Large intestine (tissue), 12 donors: Measurements from ENCODE around the gene JAK1. TPM values are rescaled to one million over a fixed set of nuclear protein-coding genes. Genes with fewer than 3 reads are reported as not detected.
A peak's percentile ranks its signal among the peaks of the same experiment; 100 is the strongest.

Experiments used
- DNase-seq, 2 donors: peaks; one replicate each; pipeline versions ENCODE4 v3.0.0 to v3.0.0-alpha.2; 2013
- H3K27ac ChIP-seq: one replicate; pipeline ENCODE4 v1.5.1; 2013; ENCODE audit warnings: low read length
- H3K27me3 ChIP-seq: 2 replicates; pipeline ENCODE4 v1.6.1; 2013; ENCODE audit warnings: low read length; ENCODE audit not compliant: control insufficient read depth, insufficient read depth
- H3K36me3 ChIP-seq: 2 replicates; pipeline ENCODE4 v1.6.1; 2013; ENCODE audit warnings: low read length; ENCODE audit not compliant: control insufficient read depth, insufficient read depth
- H3K4me1 ChIP-seq: one replicate; pipeline ENCODE4 v1.6.1; 2013; ENCODE audit warnings: low read length; ENCODE audit not compliant: control insufficient read depth, insufficient read depth
- H3K4me3 ChIP-seq: one replicate; pipeline ENCODE4 v1.5.1; 2013; ENCODE audit warnings: low read length
- H3K9me3 ChIP-seq: one replicate; pipeline ENCODE4 v1.6.1; 2013; ENCODE audit warnings: mild to moderate bottlenecking, low read depth, low read length, moderate library complexity; ENCODE audit not compliant: control insufficient read depth
- WGBS: methylation state at CpG from one replicate; pipeline ENCODE4 v1.1.5; 2013; ENCODE audit warnings: low lambda C conversion rate; ENCODE audit not compliant: insufficient coverage; 5-methylcytosine and 5-hydroxymethylcytosine counted together
- long read RNA-seq, 11 donors: transcript quantifications; one replicate each; lab custom pipeline, GENCODE V29; 2026
- polyA plus RNA-seq: library from polyadenylated mRNA; unstranded; fragments of 120-200 nt; gene quantifications from one replicate; pipeline ENCODE4 v1.2.1, GENCODE V29; 2013

JAK1 gene
- 69.1 TPM for polyA plus RNA-seq
- long read RNA-seq, donor 1, full-length matches to known transcripts: 8 of 13 reads
- long read RNA-seq, donor 1, partial matches to known transcripts: 5 of 13 reads
- long read RNA-seq, donor 1, other reads (novel, unspliced or antisense): 0 of 13 reads
- long read RNA-seq, donor 2, full-length matches to known transcripts: 8 of 33 reads
- long read RNA-seq, donor 2, partial matches to known transcripts: 25 of 33 reads
- long read RNA-seq, donor 2, other reads (novel, unspliced or antisense): 0 of 33 reads
- long read RNA-seq, donor 3: 0 reads
- long read RNA-seq, donor 4: 0 reads
- long read RNA-seq, donor 5, full-length matches to known transcripts: 4 of 13 reads
- long read RNA-seq, donor 5, partial matches to known transcripts: 9 of 13 reads
- long read RNA-seq, donor 5, other reads (novel, unspliced or antisense): 0 of 13 reads
- long read RNA-seq, donor 6, full-length matches to known transcripts: 6 of 6 reads
- long read RNA-seq, donor 6, partial matches to known transcripts: 0 of 6 reads
- long read RNA-seq, donor 6, other reads (novel, unspliced or antisense): 0 of 6 reads
- long read RNA-seq, donor 7, full-length matches to known transcripts: 7 of 7 reads
- long read RNA-seq, donor 7, partial matches to known transcripts: 0 of 7 reads
- long read RNA-seq, donor 7, other reads (novel, unspliced or antisense): 0 of 7 reads
- long read RNA-seq, donor 8, full-length matches to known transcripts: 8 of 31 reads
- long read RNA-seq, donor 8, partial matches to known transcripts: 23 of 31 reads
- long read RNA-seq, donor 8, other reads (novel, unspliced or antisense): 0 of 31 reads
- long read RNA-seq, donor 9, full-length matches to known transcripts: 2 of 8 reads
- long read RNA-seq, donor 9, partial matches to known transcripts: 6 of 8 reads
- long read RNA-seq, donor 9, other reads (novel, unspliced or antisense): 0 of 8 reads
- long read RNA-seq, donor 10, full-length matches to known transcripts: 11 of 11 reads
- long read RNA-seq, donor 10, partial matches to known transcripts: 0 of 11 reads
- long read RNA-seq, donor 10, other reads (novel, unspliced or antisense): 0 of 11 reads
- long read RNA-seq, donor 11, full-length matches to known transcripts: 6 of 16 reads
- long read RNA-seq, donor 11, partial matches to known transcripts: 10 of 16 reads
- long read RNA-seq, donor 11, other reads (novel, unspliced or antisense): 0 of 16 reads

DNA sequence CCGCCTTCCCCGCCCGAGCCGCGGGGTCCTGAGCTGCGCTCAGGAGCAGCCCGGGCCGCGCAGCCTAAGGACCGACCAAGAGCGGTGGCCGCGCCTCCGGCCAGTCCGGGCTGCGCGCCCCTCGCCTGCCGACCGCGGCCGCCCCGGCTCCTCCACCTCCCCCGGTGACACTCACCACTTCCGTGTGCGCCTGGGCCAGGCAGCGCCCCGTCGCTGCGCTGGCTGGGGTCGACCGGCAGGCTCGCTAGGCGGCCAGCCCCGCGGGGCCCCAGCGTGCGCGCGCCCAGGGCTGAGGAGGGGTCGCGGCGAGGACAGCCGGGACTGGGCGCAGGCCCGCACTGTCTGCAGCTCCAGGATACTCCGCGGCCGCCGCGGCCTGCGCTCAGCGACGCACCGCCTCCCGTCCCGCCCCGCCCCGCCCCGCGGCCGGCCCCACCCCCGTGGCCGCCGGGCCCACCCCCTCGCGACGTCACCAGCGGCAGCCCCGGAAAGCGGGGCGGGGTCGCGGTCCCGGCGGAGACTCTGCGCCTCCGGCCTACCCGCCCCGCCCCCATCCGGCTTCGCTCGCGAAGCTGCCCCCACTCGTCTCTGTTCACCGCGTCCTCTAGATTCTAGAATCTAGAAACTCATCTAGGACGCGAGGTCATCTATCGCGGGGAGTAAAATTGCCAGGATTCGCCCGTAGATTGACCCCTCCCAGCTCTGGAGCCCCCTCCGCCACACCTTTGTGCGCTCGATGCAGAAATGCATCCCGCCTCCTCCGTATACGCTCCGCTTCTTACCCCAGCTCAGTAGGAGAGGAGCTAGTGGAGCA is at the start of gene JAK1:
Gene JAK1, minus strand, starts transcription at position 392 of the 814 bp plus-strand sequence. CDS start 80,285 bp downstream, outside the sequence.
- H3K9me3 ChIP-seq: no peaks in the 10 kb centered on the region
- H3K27me3 ChIP-seq: no peaks in the 10 kb centered on the region
- peak; percentile 75 to 88 for DNase-seq
- H3K4me3 ChIP-seq: peak within 1 kb of the TSS; percentile 77
- no peaks in the 10 kb centered on the region for H3K36me3 ChIP-seq
- WGBS: no CpG with 5 or more reads among the region's 100 CpGs
- peaks cover 5% of the 10 kb centered on the region for H3K4me1 ChIP-seq
- H3K27ac ChIP-seq: peak within 1 kb of the TSS; percentile 45

DNA sequence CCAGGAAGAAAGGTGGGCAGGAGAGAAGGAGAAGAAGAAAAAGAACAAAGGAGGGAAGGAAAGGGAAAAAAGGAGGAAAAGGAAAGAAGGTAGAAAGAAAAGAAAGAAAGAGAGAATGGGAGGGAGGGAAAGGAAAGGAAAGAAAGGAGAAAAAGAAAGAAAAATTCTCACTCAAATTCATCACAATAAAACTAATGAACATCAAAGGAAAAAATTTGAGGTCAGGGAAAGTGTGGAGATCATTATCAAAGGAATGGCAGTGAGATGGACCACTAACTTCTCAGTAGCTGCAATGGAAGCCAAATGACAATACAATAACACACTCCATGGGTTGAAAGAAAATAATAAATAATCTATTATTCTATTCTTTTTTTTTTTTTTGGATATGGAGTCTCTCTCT is 48.0 kb upstream of the JAK1 start:
- Histone ChIP-seq H3K4me3 (no peak overlapping the region), H3K4me1 (no peaks in the 10 kb centered on the region), H3K27me3 (no peaks in the 10 kb centered on the region), H3K36me3 (no peaks in the 10 kb centered on the region), H3K9me3 (peaks cover 7% of the 10 kb centered on the region), H3K27ac (no peak overlapping the region)
- DNase-seq: no peak

DNA sequence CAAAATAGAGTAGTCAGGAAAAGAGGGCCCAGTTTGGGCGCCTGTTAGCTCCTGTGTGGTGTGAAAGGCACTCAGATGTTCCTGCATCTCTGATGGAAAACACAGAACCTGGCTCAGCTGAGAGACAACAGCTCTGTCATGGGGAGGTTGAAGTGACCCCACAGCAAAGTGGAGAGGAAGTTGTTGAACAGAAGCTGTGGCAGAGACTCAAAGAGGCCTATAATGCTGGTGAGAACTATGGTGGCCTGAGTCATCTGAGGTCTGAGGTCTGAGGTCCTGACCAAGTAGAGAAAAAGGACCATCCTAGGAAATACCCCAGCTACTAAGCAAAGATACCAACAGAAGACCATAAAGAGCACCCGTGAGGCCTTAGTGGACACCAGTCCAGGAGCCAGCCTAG is 45.6 kb upstream of the JAK1 start:
- no CpG with 5 or more reads among the region's 2 CpGs for WGBS
- no peaks in the 10 kb centered on the region for H3K27me3 ChIP-seq
- H3K36me3 ChIP-seq: no peaks in the 10 kb centered on the region
- no peak overlapping the region for H3K27ac ChIP-seq
- DNase-seq: no peak
- H3K4me3 ChIP-seq: no peak overlapping the region
- peaks cover 7% of the 10 kb centered on the region for H3K9me3 ChIP-seq
- no peaks in the 10 kb centered on the region for H3K4me1 ChIP-seq

DNA sequence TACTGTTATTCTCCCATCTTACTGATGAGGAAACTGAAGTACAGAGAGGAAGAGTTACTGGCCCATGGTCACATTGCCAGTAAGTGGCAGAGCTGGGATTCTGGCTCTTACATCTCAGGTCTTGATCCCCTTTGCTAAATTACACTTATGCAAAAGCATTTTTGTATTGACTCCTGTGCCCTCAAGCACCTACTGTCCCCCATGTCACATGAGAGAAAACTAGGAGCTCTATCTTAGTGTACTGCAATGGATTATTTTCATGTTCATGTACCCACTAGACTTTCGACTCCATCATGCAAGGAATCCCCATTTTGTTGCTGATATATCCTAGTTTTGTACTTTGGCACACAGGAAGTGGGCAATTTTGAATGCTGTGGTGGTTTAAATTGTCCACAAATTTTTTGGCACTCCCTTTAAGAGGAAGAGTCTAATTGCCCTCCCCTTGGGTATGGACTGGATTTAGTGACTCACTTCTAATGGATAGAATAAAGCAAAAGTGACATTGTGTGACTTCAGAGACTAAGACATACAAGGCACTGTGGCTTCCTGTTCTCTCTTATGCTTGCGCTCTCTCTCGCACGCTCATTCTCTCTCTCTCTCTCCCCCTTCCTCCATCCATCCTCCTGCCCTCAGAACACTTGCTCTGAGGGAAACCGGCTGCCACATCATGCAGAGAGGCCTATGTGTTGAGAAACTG is 43.5 kb upstream of the JAK1 start:
- Histone ChIP-seq H3K4me3 (no peak overlapping the region), H3K36me3 (no peaks in the 10 kb centered on the region), H3K9me3 (peaks cover 7% of the 10 kb centered on the region), H3K27me3 (no peaks in the 10 kb centered on the region), H3K27ac (no peak overlapping the region), H3K4me1 (no peaks in the 10 kb centered on the region)
- DNase-seq: no peak
- WGBS: 93% methylated on average over 3 of the region's 5 CpGs

DNA sequence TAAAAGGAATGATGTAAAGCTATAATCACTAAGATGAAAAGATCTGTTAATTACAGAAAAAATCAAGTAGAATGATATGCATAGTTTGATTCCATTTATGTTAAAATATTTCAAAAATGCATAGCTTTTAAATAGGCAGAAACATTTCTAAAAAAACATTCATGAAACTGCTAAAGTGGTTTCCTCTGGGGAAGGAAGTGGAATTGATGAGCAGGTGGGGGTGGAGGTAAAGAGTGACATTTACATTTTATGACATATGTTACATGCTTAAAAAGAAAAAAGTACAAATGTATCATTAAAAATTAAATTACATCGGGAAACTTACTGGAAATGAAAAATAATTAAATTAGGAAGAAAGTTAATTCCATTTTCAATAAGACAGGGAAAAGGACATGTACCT is 42.8 kb upstream of the JAK1 start:
- WGBS: 100% methylated on average over 1 of the region's 1 CpG
- Histone ChIP-seq H3K36me3 (no peaks in the 10 kb centered on the region), H3K9me3 (peaks cover under 1% of the 10 kb centered on the region), H3K27me3 (no peaks in the 10 kb centered on the region), H3K4me3 (no peak overlapping the region), H3K27ac (no peak overlapping the region), H3K4me1 (no peaks in the 10 kb centered on the region)
- DNase-seq: no peak

DNA sequence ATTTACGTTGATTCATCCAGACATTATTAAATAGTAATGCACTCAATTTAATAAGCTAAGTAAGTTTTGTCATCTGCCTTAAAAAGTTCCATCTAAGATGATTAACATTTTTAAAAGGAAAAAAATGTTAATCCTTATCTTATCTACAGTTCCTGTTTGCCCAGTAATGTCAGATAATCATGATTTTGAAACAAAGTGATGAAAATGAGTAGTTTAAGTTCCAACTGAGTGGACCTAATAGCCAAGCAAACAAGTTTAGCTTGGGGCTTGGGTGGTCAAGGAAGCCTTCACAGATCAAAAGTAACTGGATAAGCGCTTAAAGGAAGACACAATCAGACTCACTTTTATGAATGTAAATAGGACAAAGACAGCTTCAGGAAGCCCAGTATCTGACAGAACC is 40.5 kb upstream of the JAK1 start:
- Histone ChIP-seq H3K27ac (no peak overlapping the region), H3K27me3 (peaks cover 4% of the 10 kb centered on the region), H3K4me3 (no peak overlapping the region), H3K36me3 (no peaks in the 10 kb centered on the region), H3K4me1 (peaks cover 5% of the 10 kb centered on the region), H3K9me3 (no peaks in the 10 kb centered on the region)
- no peak for DNase-seq
- no CpG with 5 or more reads among the region's 2 CpGs for WGBS

DNA sequence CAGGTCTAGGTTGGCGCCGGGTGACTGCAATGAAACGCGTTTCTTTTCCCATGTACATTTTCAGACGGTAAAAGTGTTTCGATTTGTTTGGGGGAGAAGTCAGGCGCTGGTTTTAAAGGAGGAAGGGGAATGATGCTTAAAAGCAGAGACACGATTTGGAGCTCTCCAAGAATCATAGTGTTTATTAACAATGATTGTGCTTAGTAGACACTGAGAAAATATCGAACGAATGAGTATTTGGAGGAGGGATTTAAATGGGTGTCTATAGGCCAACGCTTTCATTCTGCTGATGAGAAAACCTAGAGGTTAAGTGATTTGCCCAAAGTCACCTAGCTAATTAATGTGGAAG is 36.9 kb upstream of the JAK1 start:
- DNase-seq: no peak
- WGBS: 13% methylated on average over 3 of the region's 11 CpGs
- H3K9me3 ChIP-seq: peaks cover 3% of the 10 kb centered on the region
- no peaks in the 10 kb centered on the region for H3K36me3 ChIP-seq
- H3K27ac ChIP-seq: peak overlapping the region; percentile 40
- peak overlapping the region; percentile 52 for H3K4me3 ChIP-seq
- H3K27me3 ChIP-seq: peaks cover 4% of the 10 kb centered on the region
- peaks cover 6% of the 10 kb centered on the region for H3K4me1 ChIP-seq

DNA sequence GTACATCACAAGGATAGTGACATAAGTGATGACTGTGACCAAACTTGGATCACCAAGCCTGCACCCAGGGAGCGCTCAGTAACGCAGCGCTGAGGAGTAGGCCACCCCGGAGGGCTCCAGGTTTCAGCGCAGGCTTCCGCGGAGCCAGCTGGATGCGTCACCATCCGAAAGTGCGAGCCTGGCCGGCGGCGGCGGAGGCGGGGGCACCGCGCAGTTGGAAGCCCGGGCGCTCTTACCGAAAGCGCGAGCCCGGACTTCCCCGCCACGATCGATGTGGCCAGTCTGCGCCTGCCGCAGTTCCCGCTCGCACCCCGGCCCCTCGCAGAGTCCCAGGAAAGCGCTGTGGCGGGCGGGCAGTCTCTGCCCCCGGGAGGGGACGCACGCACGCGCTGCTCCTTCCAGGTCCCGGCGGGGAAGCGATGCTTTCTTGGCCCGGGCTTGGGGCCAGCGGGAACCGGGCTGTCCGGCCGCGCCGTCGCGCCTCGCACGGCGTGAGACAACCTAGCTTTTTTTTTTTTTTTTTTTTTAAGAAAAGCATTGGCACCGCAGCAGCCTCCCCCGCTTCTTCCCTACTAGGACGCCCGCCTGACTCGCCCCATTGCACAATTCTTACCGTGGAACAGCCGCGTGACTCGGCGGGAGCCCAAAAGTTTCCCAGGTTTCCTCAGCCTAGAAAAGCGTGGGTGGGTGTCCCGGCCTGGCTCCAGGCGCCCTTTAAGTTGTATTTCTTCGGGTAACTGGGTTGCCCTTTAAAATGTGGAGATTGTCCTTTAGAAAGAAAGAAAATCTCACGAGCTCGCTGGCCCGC is 36.4 kb upstream of the JAK1 start:
- Histone ChIP-seq H3K27me3 (peaks cover 4% of the 10 kb centered on the region), H3K27ac (peak overlapping the region; percentile 40), H3K36me3 (no peaks in the 10 kb centered on the region), H3K4me1 (peaks cover 6% of the 10 kb centered on the region), H3K4me3 (peak overlapping the region; percentile 52), H3K9me3 (peaks cover 3% of the 10 kb centered on the region)
- WGBS: 10% methylated on average over 2 of the region's 72 CpGs
- DNase-seq: peak; percentile 51 to 82

DNA sequence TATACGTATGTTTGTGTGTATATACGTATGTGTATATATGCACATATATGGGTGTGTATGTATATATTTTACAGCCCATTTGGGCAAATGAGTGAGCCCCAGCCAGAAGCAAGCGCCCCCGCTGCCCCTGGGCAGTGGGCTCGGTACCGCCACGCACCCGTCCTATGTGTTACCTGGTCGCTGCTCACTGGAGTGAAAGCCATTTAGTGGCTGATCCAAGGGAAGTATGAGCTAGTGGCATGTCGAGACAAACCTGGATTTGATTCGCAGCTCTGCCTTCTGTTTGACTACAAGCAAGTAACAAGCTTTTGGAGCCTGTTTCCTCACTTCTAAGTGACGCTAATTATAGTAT is 35.8 kb upstream of the JAK1 start:
- Histone ChIP-seq H3K36me3 (no peaks in the 10 kb centered on the region), H3K27me3 (peaks cover 4% of the 10 kb centered on the region), H3K4me3 (peak overlapping the region; percentile 52), H3K27ac (no peak overlapping the region), H3K4me1 (peaks cover 6% of the 10 kb centered on the region), H3K9me3 (peaks cover 3% of the 10 kb centered on the region)
- no peak for DNase-seq
- no CpG with 5 or more reads among the region's 12 CpGs for WGBS
